IPS DF 4.7 (cell line): ENCODE measurements around the gene LACRT.

Source experiments
- DNase-seq: peaks from one replicate; pipeline ENCODE4 v3.0.0-alpha.2; 2013; ENCODE audit warnings: low spot score; ENCODE audit errors: extremely low read depth

Gene LACRT

GRCh38 chr12:54602661-54603060 lies 32.0 kb downstream of the LACRT start:
- no peak for DNase-seq

GRCh38 chr12:54601841-54602240 lies 32.9 kb downstream of the LACRT start:
- DNase-seq = no peak

GRCh38 chr12:54598970-54599369 lies 35.7 kb downstream of the LACRT start:
- DNase-seq = no peak

DNA sequence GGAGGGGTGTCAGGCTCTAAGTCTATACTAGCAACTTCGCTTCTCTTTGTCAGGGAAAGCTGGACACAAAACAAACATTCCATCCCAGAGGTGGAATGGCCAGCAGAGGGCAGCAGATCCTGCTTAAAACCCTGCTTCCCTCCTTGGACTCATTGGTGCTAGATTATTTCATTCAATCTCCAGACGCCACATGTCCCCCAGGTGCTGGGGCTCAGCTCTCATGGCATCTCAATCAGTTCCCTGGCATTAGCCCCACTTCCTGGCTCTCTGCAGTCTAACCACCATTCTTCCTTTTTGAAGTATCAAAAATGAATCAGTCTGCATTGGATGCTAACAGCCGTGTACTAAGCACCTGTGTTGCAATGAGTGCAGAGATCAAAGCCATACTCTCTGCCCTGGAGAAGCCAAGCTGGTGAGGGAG lies 38.2 kb downstream of the LACRT start:
- DNase-seq = peak; percentile 72

DNA sequence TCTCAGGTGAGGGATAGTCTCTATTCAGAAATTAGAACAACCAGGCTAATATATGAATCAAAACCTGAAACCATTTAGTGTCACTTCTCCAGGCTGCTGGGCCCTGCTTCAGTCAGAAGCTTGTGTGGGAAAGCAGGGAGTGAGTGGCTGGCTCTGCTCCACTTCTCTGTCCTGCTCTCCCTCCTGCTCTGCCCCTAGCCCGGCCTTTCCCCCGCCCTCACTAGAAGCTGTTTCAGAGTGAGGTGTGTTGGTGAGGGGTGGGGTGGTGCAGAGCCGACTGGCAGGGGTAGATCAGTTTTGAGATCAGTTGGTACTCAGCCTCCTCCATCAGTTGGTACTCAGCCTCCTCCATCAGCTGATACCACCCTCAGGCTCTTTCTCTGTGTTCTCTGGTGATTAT lies 39.2 kb downstream of the LACRT start:
- no peak for DNase-seq

DNA sequence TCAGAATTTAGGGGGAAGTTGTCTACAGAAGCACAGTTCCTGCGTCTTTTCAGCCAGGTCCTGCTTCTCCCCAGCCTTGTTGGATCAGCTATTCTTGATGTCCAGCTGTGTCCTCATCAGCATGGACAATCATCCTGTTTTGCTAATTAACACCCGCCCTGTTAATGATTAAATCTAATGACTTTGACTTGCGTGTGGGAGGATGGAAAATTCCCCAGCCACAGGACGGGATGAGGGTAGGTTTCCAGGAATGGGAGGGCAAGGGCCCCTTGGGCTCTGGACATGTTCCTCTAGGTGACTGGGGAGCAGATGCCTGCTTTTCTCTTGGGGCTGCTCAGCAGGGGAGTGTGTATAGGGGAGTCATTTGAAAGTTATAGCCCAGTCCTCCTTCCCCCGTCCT lies 41.0 kb downstream of the LACRT start:
- no peak for DNase-seq

DNA sequence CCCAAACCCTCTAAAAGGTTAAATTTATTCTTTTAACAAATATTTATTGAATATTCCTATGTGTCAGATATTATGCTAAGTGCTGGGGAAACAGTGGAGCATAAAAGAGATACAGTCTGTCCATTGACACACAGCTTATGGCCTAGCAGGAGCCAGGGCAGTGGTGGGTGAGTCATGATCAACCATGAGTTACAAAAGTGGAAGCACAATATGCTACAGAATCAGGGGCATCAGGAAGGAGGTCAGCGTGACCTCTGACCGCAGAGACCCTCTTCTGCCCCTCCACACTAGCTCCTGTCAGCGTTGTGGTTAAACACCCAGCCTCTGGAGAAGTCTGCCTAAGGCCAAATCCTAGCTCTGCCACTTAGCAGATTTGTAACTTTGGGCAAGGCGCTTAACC lies 41.6 kb downstream of the LACRT start:
- DNase-seq = no peak

DNA sequence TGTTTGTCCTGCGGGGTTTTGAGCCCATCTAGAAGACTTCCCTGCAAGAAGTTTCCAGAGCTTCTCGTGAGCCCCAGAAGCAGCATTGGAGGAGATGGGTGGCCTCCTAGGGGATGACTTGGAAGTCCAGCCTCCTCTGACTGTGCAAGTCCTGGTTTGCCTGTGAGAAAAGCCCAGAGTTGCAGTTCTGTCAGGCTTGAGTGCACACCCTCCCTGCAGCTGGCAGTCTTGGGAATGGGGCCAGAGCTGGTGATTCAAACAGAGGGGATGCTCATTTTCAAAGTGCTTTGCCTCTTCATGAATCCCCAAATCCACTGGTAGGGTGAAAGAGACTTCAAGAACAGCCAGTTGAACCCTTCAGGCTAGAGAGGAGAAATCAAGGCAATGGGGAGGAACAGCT lies 42.4 kb downstream of the LACRT start:
- DNase-seq = no peak

- no peak for DNase-seq
Measured at GRCh38 chr12:54590978-54591591, 43.6 kb downstream of the LACRT start.

- DNase-seq = no peak
Measured at GRCh38 chr12:54589964-54590363, 44.7 kb downstream of the LACRT start.

DNA sequence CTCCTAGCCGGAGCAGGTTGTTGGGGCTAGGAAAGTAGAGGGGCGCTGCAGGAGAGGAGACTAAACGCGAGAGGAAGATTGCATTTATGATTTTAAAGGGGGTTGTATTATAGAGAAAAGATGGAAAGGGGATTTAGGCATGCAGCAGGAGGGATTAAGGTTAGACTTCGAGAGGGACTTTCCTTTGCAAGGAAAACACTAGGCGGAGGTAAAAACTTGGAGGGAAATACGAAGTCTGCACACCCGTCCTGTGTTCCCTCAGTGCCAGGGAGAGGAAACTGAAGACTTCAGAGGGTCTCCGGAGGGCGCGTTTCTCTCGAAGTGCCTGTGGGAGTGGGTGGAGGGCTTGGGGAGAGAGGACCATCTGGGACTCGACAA lies 45.8 kb downstream of the LACRT start:
- no peak for DNase-seq

GRCh38 chr12:54588110-54588889 lies 46.4 kb downstream of the LACRT start, which contains the start of gene PPP1R1A:
Gene PPP1R1A (minus strand): TSS chr12:54588659. CDS start chr12:54588488, 171 bp downstream.
- DNase-seq = no peak

GRCh38 chr12:54587315-54587873 lies 47.3 kb downstream of the LACRT start:
- no peak for DNase-seq

GRCh38 chr12:54586620-54587019 lies 48.1 kb downstream of the LACRT start:
- DNase-seq = no peak

- no peak for DNase-seq
Measured at GRCh38 chr12:54585243-54585642, 49.5 kb downstream of the LACRT start.

DNA sequence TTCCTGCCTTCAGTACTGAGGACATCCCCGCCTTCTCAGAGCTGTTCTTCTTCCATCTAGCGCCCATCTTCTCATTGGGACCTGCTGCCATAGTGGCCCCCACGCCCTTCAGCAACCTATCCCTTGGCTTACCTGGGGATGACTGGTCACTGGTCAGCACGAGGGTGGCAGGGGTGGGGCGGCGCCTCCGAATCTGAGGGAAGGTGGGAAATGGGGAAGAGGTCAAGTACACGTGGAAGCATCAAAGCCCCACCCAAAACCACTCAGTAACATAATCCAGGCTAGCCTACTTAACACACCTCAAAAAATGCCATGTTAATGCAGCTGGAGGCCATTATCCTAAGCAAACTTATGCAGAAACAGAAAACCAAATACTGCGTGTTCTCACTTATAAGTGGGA lies 50.6 kb downstream of the LACRT start:
- DNase-seq = no peak

- no peak for DNase-seq
Measured at GRCh38 chr12:54583726-54584125, 51.0 kb downstream of the LACRT start.

GRCh38 chr12:54581412-54581811 lies 53.3 kb downstream of the LACRT start:
- DNase-seq = no peak
